NCI-H1105 treated with DMSO at 0.1 percent for 48 hours (cell line): ENCODE results near the gene HS1BP3.

Experiments
- DNase-seq: peaks from one replicate; lab custom pipeline; 2025; lab: John Stamatoyannopoulos, UW

Gene HS1BP3, protein sequence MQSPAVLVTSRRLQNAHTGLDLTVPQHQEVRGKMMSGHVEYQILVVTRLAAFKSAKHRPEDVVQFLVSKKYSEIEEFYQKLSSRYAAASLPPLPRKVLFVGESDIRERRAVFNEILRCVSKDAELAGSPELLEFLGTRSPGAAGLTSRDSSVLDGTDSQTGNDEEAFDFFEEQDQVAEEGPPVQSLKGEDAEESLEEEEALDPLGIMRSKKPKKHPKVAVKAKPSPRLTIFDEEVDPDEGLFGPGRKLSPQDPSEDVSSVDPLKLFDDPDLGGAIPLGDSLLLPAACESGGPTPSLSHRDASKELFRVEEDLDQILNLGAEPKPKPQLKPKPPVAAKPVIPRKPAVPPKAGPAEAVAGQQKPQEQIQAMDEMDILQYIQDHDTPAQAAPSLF

GRCh38 chr2:20650877-20651730 lies at the start of gene HS1BP3:
Gene HS1BP3, minus strand, starts transcription at chr2:20651098. Its CDS starts 35 bp downstream, at chr2:20651063.
- peak; percentile 71 for DNase-seq

GRCh38 chr2:20698916-20699613 lies 48.2 kb upstream of the HS1BP3 start:
- no peak for DNase-seq

DNA sequence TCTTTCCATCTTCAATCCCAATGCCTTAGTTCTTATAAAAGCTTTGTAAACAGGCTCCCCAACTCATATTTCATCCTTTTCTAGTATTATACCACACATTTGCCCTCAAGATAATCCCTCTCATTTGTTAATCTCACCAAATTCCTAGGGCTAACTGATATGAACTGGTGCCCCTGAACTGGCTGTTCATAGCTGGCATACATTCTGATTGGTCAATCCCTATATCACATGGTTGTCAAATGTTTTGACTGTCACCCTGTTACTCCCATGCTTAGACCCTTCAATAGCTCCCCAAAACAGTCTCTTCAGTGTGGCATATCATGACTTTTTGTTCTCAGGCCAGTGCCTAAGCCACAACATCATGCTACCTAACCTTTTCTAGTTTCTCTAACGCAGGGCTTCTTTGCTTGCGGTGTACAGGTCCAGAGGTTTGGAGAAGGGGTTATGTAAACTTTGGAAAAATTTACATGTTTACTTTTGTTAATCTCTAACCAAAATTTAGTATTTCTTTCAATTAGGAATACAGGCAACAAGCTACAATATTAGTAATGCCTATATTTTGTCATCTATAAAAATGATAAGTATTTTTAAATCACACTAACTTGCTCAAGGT lies 46.5 kb upstream of the HS1BP3 start:
- DNase-seq, result no peak

DNA sequence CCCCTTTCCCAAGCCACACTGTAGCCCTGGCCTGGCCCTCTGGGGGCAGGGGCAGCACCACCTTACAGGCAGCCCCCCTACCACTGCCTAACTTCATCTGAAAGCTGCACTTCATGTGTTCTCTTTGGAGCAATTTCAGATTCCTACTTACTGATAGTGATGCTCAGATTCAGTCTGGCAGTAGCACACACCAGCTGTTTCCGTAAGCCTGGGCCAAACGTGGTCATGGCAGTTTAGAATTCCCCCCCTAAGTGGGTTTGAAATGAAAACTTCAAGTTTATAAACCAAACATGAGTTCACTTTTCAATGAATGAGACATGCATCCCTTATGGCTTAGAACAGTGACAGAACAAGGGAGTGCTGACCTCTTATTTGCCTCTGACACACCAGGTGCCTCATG lies 45.5 kb upstream of the HS1BP3 start:
- no peak for DNase-seq

DNA sequence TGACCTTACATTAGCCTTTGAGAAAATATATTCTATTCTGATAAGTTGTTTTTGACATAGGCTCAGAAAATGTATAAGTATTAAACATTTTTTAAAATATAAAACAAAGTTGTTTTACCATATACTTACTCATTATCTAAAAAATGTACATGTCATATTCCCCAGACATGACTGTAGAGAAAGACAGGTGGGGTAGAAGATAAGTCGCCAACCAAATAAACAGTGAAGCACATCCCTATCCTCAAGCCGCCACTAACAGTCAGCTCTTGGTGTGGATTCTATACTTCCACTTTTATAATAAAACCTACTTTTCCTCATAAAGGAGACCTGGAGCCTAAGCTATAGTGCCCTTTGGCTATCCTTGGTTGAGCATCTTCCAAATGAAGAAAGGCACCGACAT lies 42.4 kb upstream of the HS1BP3 start:
- no peak for DNase-seq

GRCh38 chr2:20692081-20692480 lies 41.2 kb upstream of the HS1BP3 start:
- no peak for DNase-seq

GRCh38 chr2:20691076-20691734 lies 40.3 kb upstream of the HS1BP3 start:
- no peak for DNase-seq

GRCh38 chr2:20689428-20690264 lies 38.7 kb upstream of the HS1BP3 start:
- DNase-seq, result no peak

DNA sequence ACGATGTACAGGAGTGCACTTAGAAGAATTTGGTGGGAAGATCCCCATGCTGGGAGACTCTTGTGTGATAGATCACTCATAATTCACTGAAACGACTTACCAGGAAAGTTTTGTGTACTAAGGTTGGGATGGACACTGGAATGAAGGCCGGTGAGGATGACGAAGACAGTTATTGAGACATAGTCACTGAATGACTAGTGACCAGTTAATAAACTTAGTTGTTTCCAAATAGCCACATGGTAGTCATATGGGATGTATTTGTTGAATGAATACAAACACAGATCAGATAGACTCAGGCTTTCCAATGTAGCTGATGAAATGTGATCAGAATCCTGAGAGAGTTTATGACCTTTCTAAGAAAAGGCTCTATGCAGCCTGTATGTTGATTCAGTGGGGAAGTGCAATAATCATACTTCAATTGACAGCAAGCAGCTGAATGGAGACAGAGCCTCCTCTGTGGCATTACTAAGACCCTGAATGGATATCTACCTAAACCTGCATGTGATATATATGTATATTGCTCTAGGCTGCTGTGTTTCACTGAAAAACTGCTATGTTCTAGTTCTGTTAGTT lies 36.4 kb upstream of the HS1BP3 start:
- no peak for DNase-seq

- DNase-seq, result no peak
Observed at GRCh38 chr2:20684581-20685063, 33.7 kb upstream of the HS1BP3 start.

DNA sequence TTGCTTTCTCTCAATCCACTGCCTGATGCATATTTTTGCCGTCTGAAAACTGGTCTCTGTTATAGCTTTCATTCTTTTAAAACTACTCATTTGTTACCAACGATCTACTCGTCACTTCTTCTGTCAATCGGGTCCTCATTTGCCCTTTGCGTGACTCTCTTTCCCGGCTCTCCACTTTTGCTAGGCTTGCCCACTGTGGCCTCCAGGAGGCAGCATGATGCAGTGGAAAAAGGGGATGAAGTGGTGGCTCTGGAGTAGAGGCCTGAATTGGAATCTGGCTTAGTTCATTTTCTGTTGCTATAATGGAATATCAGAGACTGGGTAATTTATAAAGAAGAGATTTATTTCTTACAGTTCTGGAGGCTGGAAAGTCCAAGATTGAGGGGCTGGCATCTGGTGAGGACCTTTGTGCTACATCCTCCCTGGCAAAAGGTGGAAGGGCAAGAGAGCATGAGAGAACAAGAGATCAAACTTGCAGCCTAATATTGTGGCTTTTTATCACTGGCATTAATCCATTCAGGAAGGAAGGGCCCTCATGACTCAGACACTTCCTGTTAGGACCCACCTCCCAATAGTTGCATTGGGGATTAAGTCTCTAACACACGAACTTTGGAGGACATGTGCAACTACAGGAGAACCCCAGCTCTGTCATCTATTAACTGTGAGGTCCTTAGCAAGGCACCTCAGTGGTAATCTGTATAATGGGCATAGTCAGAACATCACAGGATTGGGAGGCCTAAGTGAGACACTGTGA lies 31.4 kb upstream of the HS1BP3 start:
- no peak for DNase-seq

- DNase-seq, result no peak
Observed at GRCh38 chr2:20680744-20681375, 30.0 kb upstream of the HS1BP3 start.

DNA sequence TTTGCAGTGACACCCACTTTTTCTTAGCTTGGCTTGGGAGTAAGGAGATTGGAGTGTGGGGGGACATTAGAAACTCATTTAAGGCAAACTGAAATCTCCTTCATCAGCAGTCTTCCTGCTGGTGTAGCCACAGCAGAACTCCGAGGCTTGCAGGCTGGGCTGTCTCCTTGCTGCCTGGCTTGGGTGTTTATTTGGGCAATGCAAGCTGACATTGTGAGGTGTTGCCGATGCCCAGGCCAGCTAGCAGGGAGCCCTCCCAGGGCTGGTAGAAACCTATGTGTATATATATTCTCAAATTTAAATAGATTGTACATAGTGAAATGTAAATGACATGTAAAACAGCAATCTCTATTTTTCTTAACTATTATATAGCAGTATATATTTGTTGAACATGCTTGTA lies 27.9 kb upstream of the HS1BP3 start:
- DNase-seq, result no peak

DNA sequence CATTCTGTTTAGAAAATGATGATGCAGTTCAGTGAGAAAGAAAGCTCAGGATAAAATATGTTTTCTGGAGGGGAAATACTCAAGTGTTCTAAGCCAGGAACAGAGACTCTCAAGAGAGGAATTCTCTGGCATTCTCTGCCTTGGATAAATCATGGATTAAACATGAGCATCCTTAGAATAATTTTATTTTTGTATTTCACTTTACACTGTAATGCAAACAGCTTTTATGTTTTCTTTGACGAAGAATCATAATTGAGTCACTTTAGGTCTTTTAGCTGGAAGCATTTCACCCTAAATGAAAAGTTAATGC lies 27.1 kb upstream of the HS1BP3 start:
- no peak for DNase-seq

DNA sequence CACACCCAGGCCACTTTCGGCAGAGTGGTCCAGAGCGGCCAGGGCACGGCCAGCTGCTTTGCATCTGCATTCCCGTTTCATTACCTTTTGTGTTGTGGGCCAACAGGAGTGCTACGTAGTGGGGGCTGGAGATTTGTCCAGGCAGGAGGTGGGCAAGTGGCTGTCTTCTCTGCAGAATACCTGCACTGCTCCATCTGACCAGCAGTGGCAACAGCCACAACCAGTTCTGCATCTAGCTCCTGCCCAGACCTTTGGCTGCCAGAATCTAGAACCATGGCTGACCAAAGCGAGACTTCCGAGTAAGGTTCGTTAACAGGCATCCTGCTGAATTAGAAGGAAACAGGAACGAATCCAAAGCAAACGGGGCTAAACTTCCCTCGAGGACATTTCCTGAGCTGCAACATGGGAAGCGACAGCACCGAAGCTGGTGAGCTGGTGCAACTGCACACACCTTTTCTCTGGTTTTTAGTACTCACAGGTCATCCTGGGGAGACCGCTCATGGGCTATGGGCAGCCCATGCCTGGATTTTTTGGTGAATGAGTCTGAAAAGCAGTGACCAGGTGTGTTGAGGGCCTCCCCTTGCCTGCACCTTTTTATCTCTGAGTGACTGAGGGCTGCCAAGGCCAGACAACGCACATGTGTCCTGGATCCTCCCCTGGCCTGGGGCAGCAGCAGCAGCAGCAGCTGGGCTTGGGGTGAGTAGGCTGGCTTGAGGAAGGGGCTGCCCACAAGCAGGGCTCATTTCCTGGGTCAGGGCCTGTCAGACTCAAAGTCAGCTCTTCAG lies 26.6 kb upstream of the HS1BP3 start:
- no peak for DNase-seq

DNA sequence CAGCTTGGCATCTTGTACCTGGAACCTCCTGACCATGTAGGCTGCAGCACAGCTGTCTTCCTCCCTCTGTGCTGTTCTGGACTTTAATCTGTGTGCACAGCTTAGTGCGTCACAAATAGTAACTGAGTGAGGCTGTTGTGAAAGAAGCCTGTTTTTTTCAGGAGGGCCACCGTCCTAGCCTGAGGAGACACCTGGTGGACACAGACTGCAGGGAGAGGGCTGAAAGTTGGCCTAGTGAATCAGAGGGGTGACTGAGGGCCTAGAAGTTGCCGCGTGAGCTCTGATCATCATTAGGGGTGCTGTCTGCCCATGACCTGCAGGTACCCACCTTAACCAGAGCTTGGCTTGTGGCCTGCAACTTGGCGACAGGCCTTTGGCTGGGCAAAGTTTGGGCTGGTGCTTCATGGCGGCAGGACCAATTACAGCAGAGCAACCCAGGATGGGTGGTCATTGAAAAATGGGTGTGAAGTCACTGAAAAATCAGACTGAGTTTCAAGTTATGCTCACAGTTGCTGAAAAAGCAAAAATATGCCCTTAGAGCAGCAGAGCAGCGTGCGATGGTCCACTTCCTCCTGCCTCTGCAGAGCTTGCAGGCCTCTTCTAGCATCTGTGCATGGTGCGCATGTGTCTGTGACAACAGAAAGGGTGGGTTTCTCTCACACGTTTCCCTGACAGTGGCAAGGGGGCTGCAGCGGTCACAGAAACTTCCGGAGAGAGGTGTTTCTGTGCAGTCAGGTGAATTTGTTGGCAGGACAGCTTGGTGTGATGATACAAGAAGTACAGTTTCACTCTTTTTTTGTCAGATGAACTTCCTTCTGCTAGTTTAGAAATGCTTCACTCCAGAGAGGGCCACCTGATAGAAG lies 25.7 kb upstream of the HS1BP3 start:
- DNase-seq, result no peak

- no peak for DNase-seq
Observed at GRCh38 chr2:20675701-20676352, 24.9 kb upstream of the HS1BP3 start.
